HEK293 (cell line): Measurements from ENCODE around the gene ZNF587.
"Not testable (repeated sequence)": the region's sequence is repeated elsewhere in the genome, so short reads cannot be mapped to it uniquely, and the experiment has no call there.

ENCODE experiments used
- CTCF ChIA-PET: fragments of 350-600 bp; formaldehyde crosslinking; extraction: SDS; loops from one replicate; lab custom pipeline; 2021; ENCODE audit warnings: antibody characterized with exemption; lab: Yijun Ruan, JAX
- POLR2A ChIA-PET: fragments of 300-600 bp; formaldehyde crosslinking; extraction: SDS; loops from one replicate; lab custom pipeline; 2020; ENCODE audit warnings: antibody characterized with exemption, inconsistent platforms; lab: Yijun Ruan, JAX
- H3K27ac ChIP-seq: fragments of 200-500 bp; sonication (Bioruptor generic); 2 replicates; pipeline ENCODE4 v1.5.1; 2014; ENCODE audit warnings: low read depth, low read length, control low read depth, inconsistent platforms; ENCODE audit errors: extremely low read depth
- H3K36me3 ChIP-seq, 2 experiments: fragments of 200-500 bp in 1 of 2; sonication (Bioruptor generic) in 1 of 2; 1 replicate in 1 of 2; 2 replicates in 1 of 2; pipeline ENCODE4 v1.5.1; 2014 to 2017; ENCODE audit warnings: inconsistent platforms in 2 of 2, low read length in 2 of 2; ENCODE audit not compliant: control insufficient read depth in 2 of 2, insufficient read depth in 1 of 2
- H3K4me1 ChIP-seq: fragments of 200-500 bp; sonication (Bioruptor generic); 2 replicates; pipeline ENCODE4 v1.5.1; 2014; ENCODE audit warnings: mild to moderate bottlenecking, low read length, inconsistent platforms; ENCODE audit not compliant: control insufficient read depth, insufficient read depth
- H3K4me3 ChIP-seq: 2 replicates; pipeline ENCODE4 v1.5.1; 2011; ENCODE audit warnings: low read depth, mild to moderate bottlenecking, control low read depth, low read length, moderate library complexity
- H3K9me3 ChIP-seq: fragments of 200-500 bp; sonication (Bioruptor generic); 2 replicates; pipeline ENCODE4 v1.5.1; 2014; ENCODE audit warnings: low read depth, low read length, inconsistent platforms; ENCODE audit not compliant: control insufficient read depth, insufficient read depth
- KLF9 ChIP-seq: fragments of 450-650 bp; formaldehyde crosslinking; IDR thresholded peaks from 2 replicates; pipeline ENCODE4 v1.5.1; 2016; ENCODE audit warnings: missing biosample characterization, missing genetic modification characterization, low read depth
- PRDM4 ChIP-seq: fragments of 450-650 bp; formaldehyde crosslinking; IDR thresholded peaks from 2 replicates; pipeline ENCODE4 v1.5.1; 2017; ENCODE audit warnings: missing biosample characterization, missing genetic modification characterization
- SALL2 ChIP-seq: fragments of 450-650 bp; formaldehyde crosslinking; IDR thresholded peaks from 2 replicates; pipeline ENCODE4 v1.5.0; 2017; ENCODE audit warnings: missing biosample characterization, mild to moderate bottlenecking, missing genetic modification characterization, borderline replicate concordance
- ZNF16 ChIP-seq: fragments of 450-650 bp; formaldehyde crosslinking; IDR thresholded peaks from 2 replicates; pipeline ENCODE4 v1.5.1; 2016; ENCODE audit warnings: low read depth, missing biosample characterization, missing genetic modification characterization
- ZNF311 ChIP-seq: fragments of 450-650 bp; formaldehyde crosslinking; IDR thresholded peaks from 2 replicates; pipeline ENCODE4 v1.5.1; 2017; ENCODE audit warnings: missing biosample characterization, missing genetic modification characterization, borderline replicate concordance
- ZNF394 ChIP-seq: fragments of 450-650 bp; formaldehyde crosslinking; IDR thresholded peaks from 2 replicates; pipeline ENCODE4 v1.5.1; 2016; ENCODE audit warnings: missing biosample characterization, missing genetic modification characterization, mild to moderate bottlenecking, moderate library complexity, borderline replicate concordance
- ZNF398 ChIP-seq: fragments of 450-650 bp; formaldehyde crosslinking; IDR thresholded peaks from 2 replicates; pipeline ENCODE4 v1.5.1; 2017; ENCODE audit warnings: missing biosample characterization, missing genetic modification characterization
- ZNF501 ChIP-seq: fragments of 450-650 bp; formaldehyde crosslinking; IDR thresholded peaks from 2 replicates; pipeline ENCODE4 v1.5.1; 2016; ENCODE audit warnings: missing biosample characterization, missing genetic modification characterization
- ZNF626 ChIP-seq: fragments of 450-650 bp; sonication (Bioruptor Pico); formaldehyde crosslinking; IDR thresholded peaks from 2 replicates; pipeline ENCODE4 v1.5.1; 2018; ENCODE audit warnings: missing biosample characterization, missing genetic modification characterization, inconsistent platforms
- ZNF654 ChIP-seq: fragments of 450-650 bp; formaldehyde crosslinking; IDR thresholded peaks from 2 replicates; pipeline ENCODE4 v1.5.1; 2016; ENCODE audit warnings: low read depth, missing biosample characterization, missing genetic modification characterization
- ZNF76 ChIP-seq: fragments of 450-650 bp; formaldehyde crosslinking; IDR thresholded peaks from 2 replicates; pipeline ENCODE4; 2016; ENCODE audit warnings: low read depth, missing biosample characterization, missing genetic modification characterization, borderline replicate concordance
- TF ChIP-seq, protein P1 (sequence below): fragments of 450-650 bp; formaldehyde crosslinking; IDR thresholded peaks from 2 replicates; pipeline ENCODE4 v1.5.1; 2016; ENCODE audit warnings: missing biosample characterization, missing genetic modification characterization, borderline replicate concordance
- TF ChIP-seq, protein P2 (sequence below): fragments of 450-650 bp; formaldehyde crosslinking; IDR thresholded peaks from 2 replicates; pipeline ENCODE4; 2016; ENCODE audit warnings: missing biosample characterization, missing genetic modification characterization
- TF ChIP-seq, protein P3 (sequence below): fragments of 450-650 bp; formaldehyde crosslinking; IDR thresholded peaks from 2 replicates; pipeline ENCODE4 v1.5.1; 2016; ENCODE audit warnings: missing biosample characterization, missing genetic modification characterization

ZNF587 gene

GRCh38 chr19:57862351-57862750 is 12.7 kb downstream of the ZNF587 start:
- ChIA-PET POLR2A (interaction anchor here (0.6 to 1.3 kb wide), 2 partner anchors 13 to 170 kb away, joined by 3 to 4 read pairs; partner anchors contain the start of gene ZNF587), CTCF (interaction anchor here (0.7 kb wide), 1 partner anchor 140 kb away, joined by 4 read pairs; no protein-coding TSS in a partner anchor)
- peak; percentile 32; the same call in 1 of the 2 replicates for TF ChIP-seq PRDM4 (tag by site-specific recombination)
- H3K36me3 ChIP-seq = peaks cover 80 to 91% of the 10 kb centered on the region in 2 experiments
- not testable (repeated sequence) for H3K4me1 ChIP-seq, H3K27ac ChIP-seq, H3K4me3 ChIP-seq
- peaks cover 11% of the 10 kb centered on the region for H3K9me3 ChIP-seq

DNA sequence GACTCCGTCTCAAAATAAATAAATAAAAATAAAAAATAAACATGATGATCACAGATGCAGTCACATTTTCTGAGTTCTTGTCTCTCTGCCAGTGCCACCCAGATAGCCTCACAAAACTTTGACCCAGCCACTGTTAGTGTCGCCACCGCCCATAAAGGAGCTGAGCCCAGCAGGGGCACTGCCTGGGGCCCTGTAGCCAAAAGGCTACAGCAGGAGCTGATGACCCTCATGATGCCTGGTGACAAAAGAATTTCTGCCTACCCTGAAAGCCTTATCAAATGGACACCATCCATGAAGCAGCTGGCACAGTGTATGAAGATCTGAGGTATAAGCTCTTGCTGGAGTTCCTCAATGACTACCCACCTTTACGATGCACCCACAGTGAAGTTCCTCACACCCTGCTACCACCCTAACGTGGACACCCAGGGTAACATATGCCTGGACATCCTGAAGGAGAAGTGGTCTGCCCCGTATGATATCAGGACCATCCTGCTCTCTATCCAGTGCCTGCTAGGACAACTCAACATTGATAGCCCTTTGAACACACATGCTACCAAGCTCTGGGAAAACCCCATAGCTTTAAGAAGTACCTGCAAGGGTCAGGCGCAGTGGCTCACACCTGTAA is 18.3 kb downstream of the ZNF587 start:
- POLR2A ChIA-PET = interaction anchor here (0.7 kb wide), 1 partner anchor 99 kb away, joined by 3 read pairs; the partner anchor contains the start of gene ZNF586
- no peak overlapping the region for H3K4me3 ChIP-seq
- TF ChIP-seq ZNF311 (tag by site-specific recombination) (no peak), ZNF16 (tag by site-specific recombination) (no peak), ZNF76 (tag by site-specific recombination) (no peak), SALL2 (tag by site-specific recombination) (no peak), ZNF654 (no peak), ZNF398 (tag by site-specific recombination) (no peak), ZNF501 (tag by site-specific recombination) (no peak), ZNF626 (tag by site-specific recombination) (no peak), ZNF394 (tag by site-specific recombination) (no peak), KLF9 (tag by site-specific recombination) (no peak)
- TF ChIP-seq, protein P1, sequence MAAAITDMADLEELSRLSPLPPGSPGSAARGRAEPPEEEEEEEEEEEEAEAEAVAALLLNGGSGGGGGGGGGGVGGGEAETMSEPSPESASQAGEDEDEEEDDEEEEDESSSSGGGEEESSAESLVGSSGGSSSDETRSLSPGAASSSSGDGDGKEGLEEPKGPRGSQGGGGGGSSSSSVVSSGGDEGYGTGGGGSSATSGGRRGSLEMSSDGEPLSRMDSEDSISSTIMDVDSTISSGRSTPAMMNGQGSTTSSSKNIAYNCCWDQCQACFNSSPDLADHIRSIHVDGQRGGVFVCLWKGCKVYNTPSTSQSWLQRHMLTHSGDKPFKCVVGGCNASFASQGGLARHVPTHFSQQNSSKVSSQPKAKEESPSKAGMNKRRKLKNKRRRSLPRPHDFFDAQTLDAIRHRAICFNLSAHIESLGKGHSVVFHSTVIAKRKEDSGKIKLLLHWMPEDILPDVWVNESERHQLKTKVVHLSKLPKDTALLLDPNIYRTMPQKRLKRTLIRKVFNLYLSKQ (tag by site-specific recombination) = no peak
- TF ChIP-seq, protein P2, sequence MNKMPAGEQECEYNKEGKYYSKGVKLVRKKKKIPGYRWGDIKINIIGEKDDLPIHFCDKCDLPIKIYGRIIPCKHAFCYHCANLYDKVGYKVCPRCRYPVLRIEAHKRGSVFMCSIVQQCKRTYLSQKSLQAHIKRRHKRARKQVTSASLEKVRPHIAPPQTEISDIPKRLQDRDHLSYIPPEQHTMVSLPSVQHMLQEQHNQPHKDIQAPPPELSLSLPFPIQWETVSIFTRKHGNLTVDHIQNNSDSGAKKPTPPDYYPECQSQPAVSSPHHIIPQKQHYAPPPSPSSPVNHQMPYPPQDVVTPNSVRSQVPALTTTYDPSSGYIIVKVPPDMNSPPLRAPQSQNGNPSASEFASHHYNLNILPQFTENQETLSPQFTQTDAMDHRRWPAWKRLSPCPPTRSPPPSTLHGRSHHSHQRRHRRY (tag by site-specific recombination) = no peak
- TF ChIP-seq, protein P3, sequence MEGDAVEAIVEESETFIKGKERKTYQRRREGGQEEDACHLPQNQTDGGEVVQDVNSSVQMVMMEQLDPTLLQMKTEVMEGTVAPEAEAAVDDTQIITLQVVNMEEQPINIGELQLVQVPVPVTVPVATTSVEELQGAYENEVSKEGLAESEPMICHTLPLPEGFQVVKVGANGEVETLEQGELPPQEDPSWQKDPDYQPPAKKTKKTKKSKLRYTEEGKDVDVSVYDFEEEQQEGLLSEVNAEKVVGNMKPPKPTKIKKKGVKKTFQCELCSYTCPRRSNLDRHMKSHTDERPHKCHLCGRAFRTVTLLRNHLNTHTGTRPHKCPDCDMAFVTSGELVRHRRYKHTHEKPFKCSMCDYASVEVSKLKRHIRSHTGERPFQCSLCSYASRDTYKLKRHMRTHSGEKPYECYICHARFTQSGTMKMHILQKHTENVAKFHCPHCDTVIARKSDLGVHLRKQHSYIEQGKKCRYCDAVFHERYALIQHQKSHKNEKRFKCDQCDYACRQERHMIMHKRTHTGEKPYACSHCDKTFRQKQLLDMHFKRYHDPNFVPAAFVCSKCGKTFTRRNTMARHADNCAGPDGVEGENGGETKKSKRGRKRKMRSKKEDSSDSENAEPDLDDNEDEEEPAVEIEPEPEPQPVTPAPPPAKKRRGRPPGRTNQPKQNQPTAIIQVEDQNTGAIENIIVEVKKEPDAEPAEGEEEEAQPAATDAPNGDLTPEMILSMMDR (tag by site-specific recombination) = no peak
- no peaks in the 10 kb centered on the region for H3K4me1 ChIP-seq
- peaks cover 43 to 48% of the 10 kb centered on the region in 2 experiments for H3K36me3 ChIP-seq
- CTCF ChIA-PET = no interaction called here
- no peak overlapping the region for H3K27ac ChIP-seq
- peaks cover 14% of the 10 kb centered on the region for H3K9me3 ChIP-seq
